PFSK-1 (cell line): ENCODE data around the gene RYR3.

Experiments
- POLR2AphosphoS5 ChIP-seq: IDR thresholded peaks from 2 replicates; pipeline ENCODE4 v1.6.1; 2012; ENCODE audit warnings: low read depth, mild to moderate bottlenecking, control low read depth, low read length, moderate library complexity
- REST ChIP-seq, 2 experiments: IDR thresholded peaks; 2 replicates each; pipeline versions ENCODE4 v1.6.1 to v1.8.0; 2011 to 2012; ENCODE audit warnings: low read depth in 2 of 2, low read length in 2 of 2, control low read depth in 1 of 2, inconsistent platforms in 1 of 2, mild to moderate bottlenecking in 1 of 2, moderate library complexity in 1 of 2; ENCODE audit not compliant: insufficient read depth in 1 of 2
- SIN3A ChIP-seq: IDR thresholded peaks from 2 replicates; pipeline ENCODE4 v1.6.1; 2012; ENCODE audit warnings: mild to moderate bottlenecking, low read length, moderate library complexity, borderline replicate concordance; ENCODE audit not compliant: insufficient read depth
- TAF1 ChIP-seq: IDR thresholded peaks from 2 replicates; pipeline ENCODE4 v1.6.1; 2012; ENCODE audit warnings: low read length, control low read depth, borderline replicate concordance; ENCODE audit not compliant: insufficient read depth

- TF ChIP-seq POLR2AphosphoS5 = no peak
- TF ChIP-seq TAF1 = no peak
- TF ChIP-seq REST (IDR thresholded peaks at IDR 0.05; ENCODE audit: insufficient read depth in 1 of 2, low read depth in 2 of 2, low read length in 2 of 2) = no peak
- no peak for TF ChIP-seq SIN3A
Measured at GRCh38 chr15:33844597-33844996, 533.8 kb downstream of the RYR3 start.
